Hematopoietic multipotent progenitor cell treated with erythropoietin and hydrocortisone succinate and interleukin-3 and kit ligand, for 17 days (in vitro differentiated cells): ENCODE results near the gene SESN1.
"Not testable (repeated sequence)": the region's sequence is repeated elsewhere in the genome, so short reads cannot be mapped to it uniquely, and the experiment has no call there.

Experiments
- DNase-seq: peaks from one replicate; pipeline ENCODE4 v3.0.0-alpha.2; 2015; ENCODE audit warnings: low spot score

SESN1 gene

GRCh38 chr6:109000289-109000688, 94.4 kb downstream of the SESN1 start:
- no peak for DNase-seq

- DNase-seq = no peak
Measured at GRCh38 chr6:108999428-108999827, 95.2 kb downstream of the SESN1 start.

- no peak for DNase-seq
Measured at GRCh38 chr6:108998485-108998884, 96.2 kb downstream of the SESN1 start.

- no peak for DNase-seq
Measured at GRCh38 chr6:108996208-108996607, 98.4 kb downstream of the SESN1 start.

GRCh38 chr6:108995296-108995695, 99.3 kb downstream of the SESN1 start:
- no peak for DNase-seq

- no peak for DNase-seq
Measured at GRCh38 chr6:108993876-108994275, 100.8 kb downstream of the SESN1 start.

GRCh38 chr6:108989700-108990099, 104.9 kb downstream of the SESN1 start:
- no peak for DNase-seq

- DNase-seq = no peak
Measured at GRCh38 chr6:108988765-108989164, 105.9 kb downstream of the SESN1 start.

- DNase-seq = no peak
Measured at GRCh38 chr6:108988296-108988695, 106.3 kb downstream of the SESN1 start.

- no peak for DNase-seq
Measured at GRCh38 chr6:108987156-108987555, 107.5 kb downstream of the SESN1 start.

- no peak for DNase-seq
Measured at GRCh38 chr6:108985301-108985700, 109.3 kb downstream of the SESN1 start.

GRCh38 chr6:108983151-108983550, 111.5 kb downstream of the SESN1 start:
- DNase-seq = no peak

- DNase-seq = no peak
Measured at GRCh38 chr6:108982154-108983113, 112.2 kb downstream of the SESN1 start.

- DNase-seq = not testable (repeated sequence)
Measured at GRCh38 chr6:108978638-108979037, 116.0 kb downstream of the SESN1 start.

- DNase-seq = no peak
Measured at GRCh38 chr6:108974201-108974600, 120.4 kb downstream of the SESN1 start.

- DNase-seq = no peak
Measured at GRCh38 chr6:108969776-108970175, 124.9 kb downstream of the SESN1 start.

- DNase-seq = no peak
Measured at GRCh38 chr6:108968325-108969316, 126.0 kb downstream of the SESN1 start.

- DNase-seq = no peak
Measured at GRCh38 chr6:108966855-108967755, 127.5 kb downstream of the SESN1 start.

- no peak for DNase-seq
Measured at GRCh38 chr6:108966251-108966650, 128.4 kb downstream of the SESN1 start.

GRCh38 chr6:108961985-108962384, 132.7 kb downstream of the SESN1 start:
- DNase-seq = no peak

GRCh38 chr6:108961077-108961476, 133.6 kb downstream of the SESN1 start:
- no peak for DNase-seq

GRCh38 chr6:108960601-108961000, 134.0 kb downstream of the SESN1 start:
- DNase-seq = no peak
